WTC11 (cell line): ENCODE measurements around the gene SLC9A7. TPM values are rescaled to one million over a fixed set of nuclear protein-coding genes. Genes with fewer than 3 reads are reported as not detected.

Experiments
- ATAC-seq: fragments of 200-7000 bp; cut with Tn5 transposase; 2 replicates; pipeline ENCODE4 v1.10.0; 2021; ENCODE audit warnings: mild to moderate bottlenecking, moderate library complexity
- CTCF ChIA-PET: fragments of 300-600 bp; sonication (Branson Sonifier 250); formaldehyde crosslinking; loops from one replicate; lab custom pipeline; 2021; ENCODE audit warnings: antibody characterized with exemption; lab: Charles Lee
- POLR2A ChIA-PET: fragments of 350-600 bp; sonication (Branson Sonifier 250); formaldehyde crosslinking; loops from one replicate; lab custom pipeline; 2021; ENCODE audit warnings: antibody characterized with exemption; lab: Charles Lee
- DNase-seq: peaks from one replicate; pipeline ENCODE4 v3.0.0; 2021; ENCODE audit warnings: low spot score
- H3K27ac Mint-ChIP-seq: 2 replicates; pipeline ENCODE4 v1.8.0; 2021; ENCODE audit warnings: mixed read lengths
- H3K27me3 Mint-ChIP-seq: 2 replicates; pipeline ENCODE4 v1.8.0; 2021; ENCODE audit warnings: low read depth, mild to moderate bottlenecking, moderate library complexity, mixed read lengths
- H3K36me3 Mint-ChIP-seq: 2 replicates; pipeline ENCODE4 v1.8.0; 2021; ENCODE audit warnings: mixed read lengths
- H3K4me1 Mint-ChIP-seq: 2 replicates; pipeline ENCODE4 v1.8.0; 2022; ENCODE audit warnings: mixed read lengths
- H3K4me3 Mint-ChIP-seq: 2 replicates; pipeline ENCODE4 v1.8.0; 2021; ENCODE audit warnings: mild to moderate bottlenecking, moderate library complexity, mixed read lengths
- H3K9me3 Mint-ChIP-seq: 2 replicates; pipeline ENCODE4 v1.8.0; 2021; ENCODE audit warnings: mixed read lengths
- ETV6 ChIP-seq: sonication (generic); formaldehyde crosslinking; IDR thresholded peaks from 2 replicates; pipeline ENCODE4 v1.8.1; 2022; ENCODE audit warnings: mild to moderate bottlenecking, missing genetic modification reagents
- HMGA2 ChIP-seq: fragments of 250-450 bp; sonication (Bioruptor Pico); IDR thresholded peaks from 2 replicates; pipeline ENCODE4 v1.4.0; 2021; ENCODE audit warnings: mild to moderate bottlenecking, moderate library complexity
- MYBL2 ChIP-seq: sonication (generic); formaldehyde crosslinking; IDR thresholded peaks from 2 replicates; pipeline ENCODE4 v1.8.1; 2023; ENCODE audit warnings: mild to moderate bottlenecking, moderate library complexity, missing genetic modification reagents
- NFE2L1 ChIP-seq: sonication (generic); formaldehyde crosslinking; IDR thresholded peaks from 2 replicates; pipeline ENCODE4 v1.8.1; 2023; ENCODE audit warnings: missing genetic modification reagents
- NR2C2 ChIP-seq: sonication (generic); formaldehyde crosslinking; IDR thresholded peaks from 2 replicates; pipeline ENCODE4 v1.8.0; 2022; ENCODE audit warnings: mild to moderate bottlenecking, missing genetic modification reagents
- PRRX2 ChIP-seq: fragments of 250-450 bp; sonication (Bioruptor Pico); IDR thresholded peaks from 2 replicates; pipeline ENCODE4 v1.8.0; 2021; ENCODE audit warnings: mild to moderate bottlenecking
- TEAD1 ChIP-seq: sonication (generic); formaldehyde crosslinking; IDR thresholded peaks from 2 replicates; pipeline ENCODE4 v1.8.0; 2022; ENCODE audit warnings: mild to moderate bottlenecking, missing genetic modification reagents
- TEAD4 ChIP-seq: sonication (generic); formaldehyde crosslinking; IDR thresholded peaks from 2 replicates; pipeline ENCODE4 v1.8.0; 2022; ENCODE audit warnings: mild to moderate bottlenecking, missing genetic modification reagents
- ZNF219 ChIP-seq: sonication (generic); formaldehyde crosslinking; IDR thresholded peaks from 2 replicates; pipeline ENCODE4 v1.8.0; 2023; ENCODE audit warnings: missing genetic modification reagents, mild to moderate bottlenecking, borderline replicate concordance
- ZNF396 ChIP-seq: fragments of 250-450 bp; sonication (Bioruptor Pico); IDR thresholded peaks from 2 replicates; pipeline ENCODE4 v1.8.0; 2021; ENCODE audit warnings: mild to moderate bottlenecking, moderate library complexity, borderline replicate concordance
- ZNF423 ChIP-seq: fragments of 250-450 bp; sonication (Bioruptor Pico); IDR thresholded peaks from 2 replicates; pipeline ENCODE4 v2.1.2; 2022; ENCODE audit warnings: mild to moderate bottlenecking, moderate library complexity
- ZNF671 ChIP-seq: fragments of 250-450 bp; sonication (Bioruptor Pico); IDR thresholded peaks from 2 replicates; pipeline ENCODE4 v1.8.0; 2021; ENCODE audit warnings: mild to moderate bottlenecking
- total RNA-seq: library from RNA; stranded (reverse); gene quantifications from 3 replicates; pipeline ENCODE4 v1.2.3, GENCODE V29; 2021
- TF ChIP-seq, protein P1 (sequence below): sonication (generic); formaldehyde crosslinking; IDR thresholded peaks from 2 replicates; pipeline ENCODE4 v1.8.1; 2022; ENCODE audit warnings: mild to moderate bottlenecking, missing genetic modification reagents, moderate library complexity, borderline replicate concordance
- TF ChIP-seq, protein P2 (sequence below): sonication (generic); formaldehyde crosslinking; IDR thresholded peaks from 2 replicates; pipeline ENCODE4 v1.8.1; 2023; ENCODE audit warnings: mild to moderate bottlenecking, missing genetic modification reagents, moderate library complexity
- TF ChIP-seq, protein P3 (sequence below): sonication (generic); formaldehyde crosslinking; IDR thresholded peaks from 2 replicates; pipeline ENCODE4 v1.8.1; 2022; ENCODE audit warnings: mild to moderate bottlenecking, moderate library complexity, missing genetic modification reagents
- TF ChIP-seq, protein P4 (sequence below): sonication (generic); formaldehyde crosslinking; IDR thresholded peaks from 2 replicates; pipeline ENCODE4 v1.8.0; 2022; ENCODE audit warnings: mild to moderate bottlenecking, missing genetic modification reagents
- TF ChIP-seq, protein P5 (sequence below): sonication (generic); formaldehyde crosslinking; conservative IDR thresholded peaks from 2 replicates; pipeline ENCODE4 v1.8.1; 2022; ENCODE audit warnings: mild to moderate bottlenecking, missing genetic modification reagents
- TF ChIP-seq, protein P6 (sequence below): sonication (generic); formaldehyde crosslinking; IDR thresholded peaks from 2 replicates; pipeline ENCODE4 v1.8.1; 2023; ENCODE audit warnings: mild to moderate bottlenecking, missing genetic modification reagents, moderate library complexity
- TF ChIP-seq, protein P7 (sequence below): sonication (generic); formaldehyde crosslinking; IDR thresholded peaks from 2 replicates; pipeline ENCODE4 v1.8.0; 2022; ENCODE audit warnings: mild to moderate bottlenecking, missing genetic modification reagents
- TF ChIP-seq, protein P8 (sequence below): sonication (generic); formaldehyde crosslinking; IDR thresholded peaks from 2 replicates; pipeline ENCODE4 v1.8.0; 2022; ENCODE audit warnings: mild to moderate bottlenecking, missing genetic modification reagents
- TF ChIP-seq, protein P9 (sequence below): sonication (generic); formaldehyde crosslinking; IDR thresholded peaks from 2 replicates; pipeline ENCODE4 v1.8.0; 2023; ENCODE audit warnings: missing genetic modification reagents, mild to moderate bottlenecking, borderline replicate concordance
- TF ChIP-seq, protein P10 (sequence below): sonication (generic); formaldehyde crosslinking; IDR thresholded peaks from 2 replicates; pipeline ENCODE4 v1.8.0; 2023; ENCODE audit warnings: missing genetic modification reagents

SLC9A7 gene
- total RNA-seq, 1 experiment from 2014 or later, result 18.0 TPM

DNA sequence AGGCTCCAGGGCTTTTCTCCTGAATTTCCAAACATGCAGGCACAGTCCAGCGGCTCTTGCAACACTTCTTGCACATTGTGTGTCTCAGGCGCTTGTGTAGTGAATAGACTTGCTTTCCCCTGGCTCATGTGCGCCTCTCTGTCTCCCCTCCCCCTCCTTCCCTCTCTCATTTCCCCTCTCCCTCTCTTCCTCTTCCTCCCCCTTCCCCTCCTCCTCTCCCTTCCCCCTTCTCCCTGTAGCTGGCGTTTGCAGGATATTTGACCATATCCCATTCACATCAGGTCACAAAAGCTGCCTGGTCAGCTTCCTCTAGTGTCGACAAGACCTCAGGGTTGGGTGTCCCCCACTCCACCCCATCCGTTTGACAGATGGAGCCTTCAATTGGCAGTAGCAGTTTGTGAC is 182.9 kb downstream of the SLC9A7 start:
- Mint-ChIP-seq H3K27me3 (peaks cover 3% of the 10 kb centered on the region), H3K4me3 (peak overlapping the region; percentile 82), H3K9me3 (no peaks in the 10 kb centered on the region), H3K36me3 (0 out of 2 replicates have a peak, but pooled peaks cover 3% of the 10 kb centered on the region), H3K4me1 (peaks cover 39% of the 10 kb centered on the region)
- POLR2A ChIA-PET, result no interaction called here
- no peak for ATAC-seq
- TF ChIP-seq, protein P1, sequence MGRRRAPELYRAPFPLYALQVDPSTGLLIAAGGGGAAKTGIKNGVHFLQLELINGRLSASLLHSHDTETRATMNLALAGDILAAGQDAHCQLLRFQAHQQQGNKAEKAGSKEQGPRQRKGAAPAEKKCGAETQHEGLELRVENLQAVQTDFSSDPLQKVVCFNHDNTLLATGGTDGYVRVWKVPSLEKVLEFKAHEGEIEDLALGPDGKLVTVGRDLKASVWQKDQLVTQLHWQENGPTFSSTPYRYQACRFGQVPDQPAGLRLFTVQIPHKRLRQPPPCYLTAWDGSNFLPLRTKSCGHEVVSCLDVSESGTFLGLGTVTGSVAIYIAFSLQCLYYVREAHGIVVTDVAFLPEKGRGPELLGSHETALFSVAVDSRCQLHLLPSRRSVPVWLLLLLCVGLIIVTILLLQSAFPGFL, result no peak
- TF ChIP-seq PRRX2 (CRISPR knock-in tag), result no peak
- no peak for TF ChIP-seq MYBL2 (CRISPR knock-in tag)
- no peak for TF ChIP-seq NFE2L1 (CRISPR knock-in tag)
- TF ChIP-seq NR2C2 (CRISPR knock-in tag), result no peak
- no peak for TF ChIP-seq ZNF396 (CRISPR knock-in tag)
- TF ChIP-seq, protein P2, sequence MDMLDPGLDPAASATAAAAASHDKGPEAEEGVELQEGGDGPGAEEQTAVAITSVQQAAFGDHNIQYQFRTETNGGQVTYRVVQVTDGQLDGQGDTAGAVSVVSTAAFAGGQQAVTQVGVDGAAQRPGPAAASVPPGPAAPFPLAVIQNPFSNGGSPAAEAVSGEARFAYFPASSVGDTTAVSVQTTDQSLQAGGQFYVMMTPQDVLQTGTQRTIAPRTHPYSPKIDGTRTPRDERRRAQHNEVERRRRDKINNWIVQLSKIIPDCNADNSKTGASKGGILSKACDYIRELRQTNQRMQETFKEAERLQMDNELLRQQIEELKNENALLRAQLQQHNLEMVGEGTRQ (CRISPR knock-in tag), result no peak
- no peak for TF ChIP-seq TEAD1
- no peak for TF ChIP-seq ZNF219 (CRISPR knock-in tag)
- TF ChIP-seq, protein P3, sequence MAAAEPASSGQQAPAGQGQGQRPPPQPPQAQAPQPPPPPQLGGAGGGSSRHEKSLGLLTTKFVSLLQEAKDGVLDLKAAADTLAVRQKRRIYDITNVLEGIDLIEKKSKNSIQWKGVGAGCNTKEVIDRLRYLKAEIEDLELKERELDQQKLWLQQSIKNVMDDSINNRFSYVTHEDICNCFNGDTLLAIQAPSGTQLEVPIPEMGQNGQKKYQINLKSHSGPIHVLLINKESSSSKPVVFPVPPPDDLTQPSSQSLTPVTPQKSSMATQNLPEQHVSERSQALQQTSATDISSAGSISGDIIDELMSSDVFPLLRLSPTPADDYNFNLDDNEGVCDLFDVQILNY, result no peak
- TF ChIP-seq, protein P4, sequence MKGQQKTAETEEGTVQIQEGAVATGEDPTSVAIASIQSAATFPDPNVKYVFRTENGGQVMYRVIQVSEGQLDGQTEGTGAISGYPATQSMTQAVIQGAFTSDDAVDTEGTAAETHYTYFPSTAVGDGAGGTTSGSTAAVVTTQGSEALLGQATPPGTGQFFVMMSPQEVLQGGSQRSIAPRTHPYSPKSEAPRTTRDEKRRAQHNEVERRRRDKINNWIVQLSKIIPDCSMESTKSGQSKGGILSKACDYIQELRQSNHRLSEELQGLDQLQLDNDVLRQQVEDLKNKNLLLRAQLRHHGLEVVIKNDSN, result no peak
- no peak for TF ChIP-seq ZNF671 (CRISPR knock-in tag)
- TF ChIP-seq, protein P5, sequence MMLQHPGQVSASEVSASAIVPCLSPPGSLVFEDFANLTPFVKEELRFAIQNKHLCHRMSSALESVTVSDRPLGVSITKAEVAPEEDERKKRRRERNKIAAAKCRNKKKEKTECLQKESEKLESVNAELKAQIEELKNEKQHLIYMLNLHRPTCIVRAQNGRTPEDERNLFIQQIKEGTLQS, result no peak
- TF ChIP-seq TEAD4 (CRISPR knock-in tag), result no peak
- TF ChIP-seq, protein P6, sequence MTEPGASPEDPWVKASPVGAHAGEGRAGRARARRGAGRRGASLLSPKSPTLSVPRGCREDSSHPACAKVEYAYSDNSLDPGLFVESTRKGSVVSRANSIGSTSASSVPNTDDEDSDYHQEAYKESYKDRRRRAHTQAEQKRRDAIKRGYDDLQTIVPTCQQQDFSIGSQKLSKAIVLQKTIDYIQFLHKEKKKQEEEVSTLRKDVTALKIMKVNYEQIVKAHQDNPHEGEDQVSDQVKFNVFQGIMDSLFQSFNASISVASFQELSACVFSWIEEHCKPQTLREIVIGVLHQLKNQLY (CRISPR knock-in tag), result no peak
- no peak for TF ChIP-seq HMGA2
- TF ChIP-seq, all 79 proteins: peak for 0
- no peak for DNase-seq
- CTCF ChIA-PET, result interaction anchor here (0.7 to 0.8 kb wide), 3 partner anchors 10 to 22 kb away, joined by 3 to 4 read pairs (median 4); no protein-coding TSS in a partner anchor
- H3K27ac Mint-ChIP-seq, result no peak overlapping the region

DNA sequence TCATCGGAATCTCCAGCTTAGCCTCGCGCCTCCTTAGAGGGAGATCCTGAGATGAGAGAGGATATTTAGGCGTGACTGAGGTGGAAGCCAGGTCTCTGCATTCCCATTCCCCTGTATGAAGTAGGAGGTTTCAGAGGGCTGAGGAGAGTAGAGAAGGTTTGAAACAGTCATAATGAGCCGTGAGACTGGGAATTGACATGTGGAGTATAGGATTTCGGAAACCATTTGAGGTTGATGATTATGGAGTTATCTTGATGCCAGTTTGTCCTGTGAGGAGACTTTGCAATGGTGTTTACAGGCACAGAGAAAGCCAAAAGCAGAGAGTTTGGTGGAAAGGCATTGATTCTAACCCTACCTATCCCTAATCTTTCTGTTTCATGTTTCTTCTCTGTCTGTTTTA is 183.3 kb downstream of the SLC9A7 start:
- DNase-seq, result no peak
- peak overlapping the region; percentile 82 for H3K4me3 Mint-ChIP-seq
- ATAC-seq, result no peak
- H3K9me3 Mint-ChIP-seq, result no peaks in the 10 kb centered on the region
- H3K4me1 Mint-ChIP-seq, result peaks cover 39% of the 10 kb centered on the region
- H3K27me3 Mint-ChIP-seq, result peaks cover 3% of the 10 kb centered on the region
- ChIA-PET POLR2A (no interaction called here), CTCF (interaction anchor here (0.8 kb wide), 1 partner anchor 12 kb away, joined by 4 read pairs; no protein-coding TSS in a partner anchor)
- 0 out of 2 replicates have a peak, but pooled peaks cover 3% of the 10 kb centered on the region for H3K36me3 Mint-ChIP-seq
- no peak overlapping the region for H3K27ac Mint-ChIP-seq
- TF ChIP-seq, protein P7, sequence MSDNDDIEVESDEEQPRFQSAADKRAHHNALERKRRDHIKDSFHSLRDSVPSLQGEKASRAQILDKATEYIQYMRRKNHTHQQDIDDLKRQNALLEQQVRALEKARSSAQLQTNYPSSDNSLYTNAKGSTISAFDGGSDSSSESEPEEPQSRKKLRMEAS (CRISPR knock-in tag), result no peak
- TF ChIP-seq ETV6 (CRISPR knock-in tag) (no peak), ZNF423 (CRISPR knock-in tag) (no peak)
- TF ChIP-seq, protein P4, result no peak
- TF ChIP-seq, protein P8, sequence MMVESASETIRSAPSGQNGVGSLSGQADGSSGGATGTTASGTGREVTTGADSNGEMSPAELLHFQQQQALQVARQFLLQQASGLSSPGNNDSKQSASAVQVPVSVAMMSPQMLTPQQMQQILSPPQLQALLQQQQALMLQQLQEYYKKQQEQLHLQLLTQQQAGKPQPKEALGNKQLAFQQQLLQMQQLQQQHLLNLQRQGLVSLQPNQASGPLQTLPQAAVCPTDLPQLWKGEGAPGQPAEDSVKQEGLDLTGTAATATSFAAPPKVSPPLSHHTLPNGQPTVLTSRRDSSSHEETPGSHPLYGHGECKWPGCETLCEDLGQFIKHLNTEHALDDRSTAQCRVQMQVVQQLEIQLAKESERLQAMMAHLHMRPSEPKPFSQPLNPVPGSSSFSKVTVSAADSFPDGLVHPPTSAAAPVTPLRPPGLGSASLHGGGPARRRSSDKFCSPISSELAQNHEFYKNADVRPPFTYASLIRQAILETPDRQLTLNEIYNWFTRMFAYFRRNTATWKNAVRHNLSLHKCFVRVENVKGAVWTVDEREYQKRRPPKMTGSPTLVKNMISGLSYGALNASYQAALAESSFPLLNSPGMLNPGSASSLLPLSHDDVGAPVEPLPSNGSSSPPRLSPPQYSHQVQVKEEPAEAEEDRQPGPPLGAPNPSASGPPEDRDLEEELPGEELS (CRISPR knock-in tag), result no peak
- TF ChIP-seq, protein P9, sequence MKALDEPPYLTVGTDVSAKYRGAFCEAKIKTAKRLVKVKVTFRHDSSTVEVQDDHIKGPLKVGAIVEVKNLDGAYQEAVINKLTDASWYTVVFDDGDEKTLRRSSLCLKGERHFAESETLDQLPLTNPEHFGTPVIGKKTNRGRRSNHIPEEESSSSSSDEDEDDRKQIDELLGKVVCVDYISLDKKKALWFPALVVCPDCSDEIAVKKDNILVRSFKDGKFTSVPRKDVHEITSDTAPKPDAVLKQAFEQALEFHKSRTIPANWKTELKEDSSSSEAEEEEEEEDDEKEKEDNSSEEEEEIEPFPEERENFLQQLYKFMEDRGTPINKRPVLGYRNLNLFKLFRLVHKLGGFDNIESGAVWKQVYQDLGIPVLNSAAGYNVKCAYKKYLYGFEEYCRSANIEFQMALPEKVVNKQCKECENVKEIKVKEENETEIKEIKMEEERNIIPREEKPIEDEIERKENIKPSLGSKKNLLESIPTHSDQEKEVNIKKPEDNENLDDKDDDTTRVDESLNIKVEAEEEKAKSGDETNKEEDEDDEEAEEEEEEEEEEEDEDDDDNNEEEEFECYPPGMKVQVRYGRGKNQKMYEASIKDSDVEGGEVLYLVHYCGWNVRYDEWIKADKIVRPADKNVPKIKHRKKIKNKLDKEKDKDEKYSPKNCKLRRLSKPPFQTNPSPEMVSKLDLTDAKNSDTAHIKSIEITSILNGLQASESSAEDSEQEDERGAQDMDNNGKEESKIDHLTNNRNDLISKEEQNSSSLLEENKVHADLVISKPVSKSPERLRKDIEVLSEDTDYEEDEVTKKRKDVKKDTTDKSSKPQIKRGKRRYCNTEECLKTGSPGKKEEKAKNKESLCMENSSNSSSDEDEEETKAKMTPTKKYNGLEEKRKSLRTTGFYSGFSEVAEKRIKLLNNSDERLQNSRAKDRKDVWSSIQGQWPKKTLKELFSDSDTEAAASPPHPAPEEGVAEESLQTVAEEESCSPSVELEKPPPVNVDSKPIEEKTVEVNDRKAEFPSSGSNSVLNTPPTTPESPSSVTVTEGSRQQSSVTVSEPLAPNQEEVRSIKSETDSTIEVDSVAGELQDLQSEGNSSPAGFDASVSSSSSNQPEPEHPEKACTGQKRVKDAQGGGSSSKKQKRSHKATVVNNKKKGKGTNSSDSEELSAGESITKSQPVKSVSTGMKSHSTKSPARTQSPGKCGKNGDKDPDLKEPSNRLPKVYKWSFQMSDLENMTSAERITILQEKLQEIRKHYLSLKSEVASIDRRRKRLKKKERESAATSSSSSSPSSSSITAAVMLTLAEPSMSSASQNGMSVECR (CRISPR knock-in tag), result no peak
- TF ChIP-seq, protein P6 (CRISPR knock-in tag), result no peak
- TF ChIP-seq, protein P10, sequence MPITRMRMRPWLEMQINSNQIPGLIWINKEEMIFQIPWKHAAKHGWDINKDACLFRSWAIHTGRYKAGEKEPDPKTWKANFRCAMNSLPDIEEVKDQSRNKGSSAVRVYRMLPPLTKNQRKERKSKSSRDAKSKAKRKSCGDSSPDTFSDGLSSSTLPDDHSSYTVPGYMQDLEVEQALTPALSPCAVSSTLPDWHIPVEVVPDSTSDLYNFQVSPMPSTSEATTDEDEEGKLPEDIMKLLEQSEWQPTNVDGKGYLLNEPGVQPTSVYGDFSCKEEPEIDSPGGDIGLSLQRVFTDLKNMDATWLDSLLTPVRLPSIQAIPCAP (CRISPR knock-in tag), result no peak
